Activated gamma-delta T cell (primary cell): Measurements from ENCODE around the gene MTMR2.

ENCODE experiments used
- DNase-seq: peaks from one replicate; lab custom pipeline; 2025; lab: John Stamatoyannopoulos, UW

The MTMR2 gene

DNA sequence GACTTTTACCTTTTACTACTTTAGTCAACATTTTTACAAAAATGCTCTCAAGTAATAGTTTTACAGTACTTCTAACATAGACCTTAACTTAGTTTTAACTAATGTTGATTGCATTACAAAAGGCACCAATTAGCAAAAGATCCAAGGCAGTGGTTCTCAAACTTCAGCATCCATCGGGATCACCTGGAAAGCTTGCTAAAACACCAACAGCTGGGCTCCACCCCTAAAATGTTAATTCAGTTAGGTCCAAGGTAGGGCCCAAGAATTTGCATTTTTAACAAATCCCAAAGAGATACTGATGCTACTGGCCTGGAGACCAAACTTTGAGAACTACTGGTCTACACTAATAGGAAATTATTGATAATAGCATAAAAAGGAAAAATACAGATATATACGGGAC, 5.9 kb downstream of the MTMR2 start:
- DNase-seq: no peak

GRCh38 chr11:95917193-95918036, 6.5 kb downstream of the MTMR2 start:
- no peak for DNase-seq

DNA sequence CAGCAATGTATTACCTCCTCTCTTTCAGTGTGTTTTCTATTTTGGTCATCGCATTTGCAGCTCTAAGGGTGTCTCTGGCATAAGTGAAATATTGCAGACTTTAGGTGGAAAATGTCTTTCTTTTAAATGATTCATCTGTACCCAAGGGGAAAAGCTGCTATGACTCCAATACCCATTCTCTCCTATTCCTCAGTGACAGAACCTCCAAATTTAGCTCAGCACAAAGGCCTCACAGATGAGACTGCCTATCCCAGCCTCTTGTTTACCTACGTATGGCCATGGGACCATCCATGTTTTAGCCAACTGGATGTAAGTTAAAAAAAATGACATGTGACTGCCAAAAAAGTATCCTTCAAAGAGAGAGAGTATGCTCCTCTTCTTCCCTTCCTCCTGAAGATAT, 7.9 kb downstream of the MTMR2 start:
- DNase-seq: no peak

GRCh38 chr11:95915051-95915450, 8.9 kb downstream of the MTMR2 start:
- no peak for DNase-seq

DNA sequence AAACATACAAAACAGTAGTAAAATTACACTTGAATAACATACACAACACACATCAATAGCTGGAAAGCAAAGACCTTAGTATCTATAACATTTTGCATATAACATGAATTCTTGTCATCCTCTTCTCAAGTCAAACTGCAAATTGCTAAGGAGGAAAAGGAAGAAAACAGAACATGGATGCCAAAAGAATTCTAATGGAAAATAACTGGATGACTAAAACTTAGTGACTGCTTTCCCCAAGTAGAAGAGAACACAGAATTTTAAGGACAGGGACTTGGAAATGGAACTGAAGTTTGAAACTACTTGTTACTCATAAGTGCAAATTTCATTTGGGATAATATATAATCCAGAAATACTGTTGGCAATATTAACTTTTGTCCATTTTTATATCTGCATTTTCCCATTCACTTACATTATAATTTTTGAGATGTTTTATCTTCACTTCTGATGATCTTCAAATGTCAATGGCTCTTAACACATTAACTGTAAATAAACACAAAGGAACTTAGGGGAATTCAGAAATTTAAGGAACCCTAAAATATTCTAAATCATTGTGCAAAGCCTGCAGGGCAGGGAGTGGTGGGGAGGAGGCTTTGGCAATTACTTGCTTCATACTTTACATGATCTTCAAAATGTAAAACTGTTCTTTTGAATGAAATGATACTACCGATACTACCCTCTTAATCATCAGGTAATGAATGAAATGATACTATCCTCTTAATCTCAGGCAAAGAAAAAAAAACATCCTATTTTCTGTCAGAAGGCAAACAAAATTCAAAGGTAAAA, 9.9 kb downstream of the MTMR2 start:
- DNase-seq: no peak

GRCh38 chr11:95912902-95913560, 10.9 kb downstream of the MTMR2 start:
- DNase-seq: no peak

DNA sequence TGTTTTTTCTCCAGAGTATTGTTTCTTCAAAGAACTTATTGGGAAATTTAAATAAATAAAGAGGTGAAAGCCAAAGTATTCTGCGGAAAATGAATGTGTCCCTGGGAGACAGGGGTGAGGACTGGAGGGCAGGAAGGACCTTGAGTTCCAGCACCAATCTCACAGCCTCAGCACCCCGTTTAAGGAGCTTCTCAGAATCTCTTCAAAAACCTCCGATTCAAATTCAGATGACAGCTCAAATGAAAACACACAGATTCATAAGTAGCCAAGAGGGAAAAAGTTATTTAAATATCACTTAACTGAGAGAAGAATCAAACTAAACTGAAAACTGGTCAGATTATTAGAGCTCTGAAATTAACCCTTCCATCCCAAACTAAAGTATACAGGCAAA, 12.5 kb downstream of the MTMR2 start:
- DNase-seq: no peak

DNA sequence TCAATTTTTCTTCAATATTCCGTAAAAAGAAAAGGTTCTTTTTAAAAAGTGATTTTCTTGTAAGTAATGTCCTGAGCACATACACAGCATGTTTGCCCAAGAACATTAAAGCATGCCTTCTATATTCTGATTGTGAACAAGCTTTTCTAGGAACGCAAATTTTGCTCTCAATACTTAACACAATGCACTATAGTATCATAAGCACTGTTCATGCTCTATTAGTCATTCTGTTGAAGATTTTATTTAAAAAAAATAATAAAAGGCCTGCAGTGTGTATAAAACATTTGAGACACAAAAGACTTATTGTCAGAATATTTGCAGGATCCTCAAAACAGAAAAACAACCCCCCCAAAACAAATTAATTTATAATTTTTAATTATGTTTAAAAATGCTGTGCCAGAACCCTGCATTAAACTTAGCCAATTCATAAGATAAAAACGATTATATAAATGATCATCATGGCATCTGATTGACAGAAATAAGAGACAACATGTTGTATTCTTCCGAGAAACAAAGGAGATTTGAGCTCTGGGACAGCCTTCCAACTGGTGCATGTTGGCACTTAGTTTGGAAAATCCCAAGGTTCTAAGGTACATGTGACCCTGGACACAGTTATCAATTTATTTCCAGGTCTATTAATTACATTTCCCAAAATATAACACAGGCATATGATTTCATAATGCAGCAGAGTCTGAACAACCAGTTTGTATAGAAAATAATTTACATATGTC, 13.1 kb downstream of the MTMR2 start:
- DNase-seq: no peak

- DNase-seq: no peak
These were observed 15.1 kb downstream of the MTMR2 start for GRCh38 chr11:95908826-95909225.

- DNase-seq: no peak
These were observed 16.4 kb downstream of the MTMR2 start for GRCh38 chr11:95907476-95907875.

DNA sequence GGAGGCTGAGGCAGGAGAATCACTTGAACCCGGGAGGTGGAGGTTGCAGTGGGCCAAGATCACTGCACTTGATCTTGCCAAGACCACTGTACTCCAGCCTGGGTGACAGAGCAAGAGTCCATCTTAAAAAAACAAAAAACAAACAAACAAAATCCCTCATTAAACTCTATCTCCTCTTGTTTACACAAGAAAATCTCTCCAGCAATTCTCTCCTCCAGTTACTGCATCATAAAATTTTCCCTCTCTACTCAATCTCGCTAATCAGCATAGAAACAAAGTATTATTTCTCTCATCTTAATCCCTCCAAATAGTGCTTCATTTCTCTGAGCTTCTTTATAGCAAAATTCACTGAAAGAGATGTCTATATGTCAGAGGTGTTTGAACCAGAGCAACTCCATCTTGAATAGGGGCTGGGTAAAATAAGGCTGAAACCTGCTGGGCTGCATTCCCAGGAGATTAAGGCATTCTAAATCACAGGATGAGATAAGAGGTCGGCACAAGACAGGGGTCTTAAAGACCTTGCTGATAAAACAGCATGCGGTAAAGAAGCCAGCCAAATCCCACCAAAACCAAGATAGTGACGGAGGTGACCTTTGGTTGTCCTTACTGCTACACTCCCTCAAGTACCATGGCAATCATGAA, 19.8 kb downstream of the MTMR2 start:
- no peak for DNase-seq

GRCh38 chr11:95898782-95899181, 25.1 kb downstream of the MTMR2 start:
- DNase-seq: no peak

DNA sequence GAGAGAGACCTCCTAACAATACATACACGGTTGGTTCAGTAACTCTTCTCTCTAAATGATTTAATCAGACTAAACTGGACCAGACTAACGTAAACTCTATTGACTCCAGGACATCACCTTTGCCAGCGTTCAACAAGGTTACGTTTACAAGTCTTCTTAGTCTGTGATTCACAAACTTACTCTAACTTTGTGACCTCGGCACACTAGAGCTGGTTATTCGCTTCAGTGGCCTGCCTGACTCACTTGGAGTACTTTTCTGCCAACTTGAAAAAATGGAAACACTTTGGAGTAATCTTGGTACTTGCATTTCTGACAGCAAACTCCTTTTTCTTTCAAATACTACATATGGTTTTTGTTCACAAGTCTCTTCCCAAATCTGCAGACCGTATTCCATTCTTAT, 26.2 kb downstream of the MTMR2 start:
- DNase-seq: no peak

GRCh38 chr11:95895815-95896214, 28.1 kb downstream of the MTMR2 start:
- no peak for DNase-seq

DNA sequence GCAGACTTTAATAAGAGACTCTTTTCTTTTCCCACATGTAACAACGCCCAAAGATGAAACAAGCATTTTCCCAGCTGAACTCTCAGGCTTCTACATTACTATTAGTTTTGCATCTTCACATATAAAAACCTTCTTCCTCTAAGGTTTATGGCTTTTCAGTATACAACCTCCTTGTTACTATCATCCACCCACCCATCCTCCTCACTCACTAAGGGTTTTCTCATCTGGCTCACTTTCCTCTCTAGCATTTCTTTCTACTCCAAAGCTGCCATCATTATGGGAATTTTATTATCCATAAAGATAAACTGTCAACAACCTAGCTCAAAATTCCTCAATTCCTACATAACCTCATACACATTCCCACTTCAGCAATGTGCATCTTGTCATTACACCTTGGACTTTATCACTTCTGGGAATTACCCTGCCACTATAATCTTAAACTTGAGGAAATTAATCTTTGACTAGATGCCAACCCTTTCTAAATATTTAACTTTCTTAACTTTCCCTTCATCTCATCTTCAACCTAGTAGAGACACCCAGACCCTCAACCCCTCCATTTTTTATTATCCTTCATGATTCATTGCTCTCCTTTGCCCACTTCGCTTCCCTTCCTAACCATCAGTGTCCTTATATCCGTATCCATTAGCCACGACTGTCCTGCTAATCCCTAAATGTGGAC, 30.9 kb downstream of the MTMR2 start:
- no peak for DNase-seq

DNA sequence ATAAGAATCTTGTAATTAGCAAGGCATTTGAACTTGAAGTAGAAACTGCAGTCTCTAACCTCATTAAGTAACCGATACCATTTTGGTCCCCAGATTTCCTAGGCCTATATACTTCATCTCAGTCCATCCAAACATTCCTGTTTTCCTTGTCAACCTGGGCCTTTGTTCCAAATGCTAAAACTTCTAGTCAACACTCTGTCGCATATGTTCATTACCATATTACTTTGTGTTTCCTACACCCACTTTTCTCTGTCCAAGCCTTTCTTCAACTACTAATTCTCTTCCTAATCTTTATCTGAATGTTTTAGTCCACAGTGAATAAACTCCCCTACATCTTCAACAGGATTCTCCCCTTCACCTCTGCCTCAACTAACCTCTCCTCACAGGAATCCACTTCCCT, 31.4 kb downstream of the MTMR2 start:
- no peak for DNase-seq

- DNase-seq: no peak
These were observed 32.3 kb downstream of the MTMR2 start for GRCh38 chr11:95891423-95892170.

DNA sequence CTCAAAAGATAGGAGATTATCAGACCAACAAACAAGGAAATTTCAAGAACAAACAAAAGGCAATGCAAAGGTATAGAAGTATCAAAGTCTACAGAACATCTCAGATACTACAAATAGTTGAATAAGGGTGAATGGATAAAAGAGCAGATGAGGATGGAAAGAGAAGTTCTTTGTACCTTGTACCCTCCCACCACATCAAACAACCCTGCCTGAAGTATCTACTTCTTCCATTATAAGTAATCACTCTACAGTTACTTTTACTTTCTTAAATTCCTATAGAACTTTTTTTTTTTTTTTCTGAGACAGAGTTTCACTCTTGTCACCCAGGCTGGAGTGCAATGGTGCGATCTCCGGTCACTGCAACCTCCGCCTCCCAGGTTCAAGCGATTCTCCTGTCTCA, 35.1 kb downstream of the MTMR2 start:
- no peak for DNase-seq

DNA sequence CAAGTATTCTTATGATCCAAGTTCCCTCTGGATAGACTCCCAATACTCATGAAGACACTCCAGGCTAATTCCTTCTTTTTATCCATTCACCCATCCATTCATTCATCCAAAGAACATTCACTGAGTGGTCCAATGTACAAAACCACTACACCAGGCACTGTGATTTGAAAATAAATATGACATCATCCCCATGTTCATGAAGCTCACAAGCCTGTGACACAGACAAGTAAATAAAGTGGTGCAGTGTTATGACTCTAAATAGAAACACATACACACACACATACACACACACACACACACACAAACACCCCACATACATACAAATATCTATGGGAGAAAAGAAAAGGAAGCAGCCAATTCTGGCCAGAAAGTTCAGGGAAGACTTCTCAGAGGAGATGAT, 35.5 kb downstream of the MTMR2 start:
- DNase-seq: no peak

- no peak for DNase-seq
These were observed 37.4 kb downstream of the MTMR2 start for GRCh38 chr11:95886462-95886861.
